Left renal pelvis (tissue), 4 donors: ENCODE results near the gene MAP3K14. TPM values are rescaled to one million over a fixed set of nuclear protein-coding genes. Genes with fewer than 3 reads are reported as not detected.
"Not testable (repeated sequence)": the region's sequence is repeated elsewhere in the genome, so short reads cannot be mapped to it uniquely, and the experiment has no call there.

Experiments
- DNase-seq, 4 donors: peaks; one replicate each; pipeline ENCODE4 v3.0.0-alpha.2; 2013; ENCODE audit warnings: low read depth in 4 of 4, low spot score in 3 of 4
- polyA plus RNA-seq, 4 donors: library from polyadenylated mRNA; unstranded; fragments of 120-200 nt; gene quantifications; one replicate each; pipeline ENCODE4 v1.2.1, GENCODE V29; 2013; ENCODE audit not compliant: insufficient read length in 4 of 4

Gene MAP3K14
- polyA plus RNA-seq: 1 to 10 TPM; 5.5 to 7.7 (median 6.1) TPM

DNA sequence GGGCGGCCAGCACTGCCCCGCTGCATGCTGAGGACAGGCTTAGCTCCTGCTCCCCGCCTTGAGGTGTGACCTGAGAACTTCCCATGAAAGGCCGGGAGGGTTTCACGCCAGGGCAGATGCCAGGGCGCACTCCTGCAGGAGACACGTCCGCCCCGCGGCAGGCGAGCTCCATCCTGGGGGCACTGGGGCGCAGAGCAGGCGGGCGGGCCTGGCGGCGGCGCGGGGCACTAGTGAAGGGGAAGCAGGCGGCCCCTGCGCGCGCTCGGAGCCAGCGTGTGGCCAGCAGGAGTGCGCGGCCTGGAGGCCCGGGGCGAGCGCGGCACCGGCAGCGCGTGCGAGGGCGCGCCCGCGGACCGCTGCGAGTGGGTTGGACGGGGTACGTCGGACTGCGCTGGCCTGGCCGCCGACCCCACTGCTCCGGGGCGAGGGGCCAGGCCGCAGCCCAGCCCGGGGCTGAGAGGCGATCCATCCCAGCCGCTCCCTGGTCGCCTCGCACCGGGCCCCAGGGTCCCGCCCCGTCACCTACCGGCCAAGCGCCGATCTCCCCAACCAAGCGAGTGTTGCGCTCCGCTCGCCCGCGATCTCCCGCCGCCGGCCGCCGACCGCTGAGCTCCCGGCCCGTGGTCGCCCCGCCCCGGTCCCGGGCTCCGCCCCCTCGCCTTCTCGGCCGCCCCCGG lies at the start of gene MAP3K14:
TSS of gene MAP3K14 (minus strand) at position 587 of the 677 bp plus-strand sequence. CDS start 26,275 bp downstream, outside the sequence.
- DNase-seq: peak in 3 of 4 donors; percentile 43 to 58 (median 56)

DNA sequence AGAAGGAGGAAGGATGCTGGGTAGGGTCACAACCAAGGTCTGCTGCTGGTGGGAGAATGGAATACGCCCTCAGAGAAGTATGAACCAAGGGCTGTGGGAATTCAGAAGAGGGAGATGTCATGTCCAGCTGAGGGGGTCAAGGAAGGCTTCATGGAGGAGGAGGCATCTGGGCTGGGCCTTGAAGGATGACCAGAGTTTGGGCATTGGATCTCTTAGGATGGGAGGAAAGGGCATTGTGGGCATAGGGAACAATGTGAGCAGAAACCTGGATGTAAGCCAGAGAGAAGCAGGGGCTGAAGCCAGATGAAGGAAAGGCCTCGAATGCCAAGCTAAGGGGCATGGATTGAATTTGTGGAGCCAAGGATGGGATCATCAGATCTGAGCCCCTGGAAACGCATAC lies 49.2 kb upstream of the MAP3K14 start:
- no peak for DNase-seq

DNA sequence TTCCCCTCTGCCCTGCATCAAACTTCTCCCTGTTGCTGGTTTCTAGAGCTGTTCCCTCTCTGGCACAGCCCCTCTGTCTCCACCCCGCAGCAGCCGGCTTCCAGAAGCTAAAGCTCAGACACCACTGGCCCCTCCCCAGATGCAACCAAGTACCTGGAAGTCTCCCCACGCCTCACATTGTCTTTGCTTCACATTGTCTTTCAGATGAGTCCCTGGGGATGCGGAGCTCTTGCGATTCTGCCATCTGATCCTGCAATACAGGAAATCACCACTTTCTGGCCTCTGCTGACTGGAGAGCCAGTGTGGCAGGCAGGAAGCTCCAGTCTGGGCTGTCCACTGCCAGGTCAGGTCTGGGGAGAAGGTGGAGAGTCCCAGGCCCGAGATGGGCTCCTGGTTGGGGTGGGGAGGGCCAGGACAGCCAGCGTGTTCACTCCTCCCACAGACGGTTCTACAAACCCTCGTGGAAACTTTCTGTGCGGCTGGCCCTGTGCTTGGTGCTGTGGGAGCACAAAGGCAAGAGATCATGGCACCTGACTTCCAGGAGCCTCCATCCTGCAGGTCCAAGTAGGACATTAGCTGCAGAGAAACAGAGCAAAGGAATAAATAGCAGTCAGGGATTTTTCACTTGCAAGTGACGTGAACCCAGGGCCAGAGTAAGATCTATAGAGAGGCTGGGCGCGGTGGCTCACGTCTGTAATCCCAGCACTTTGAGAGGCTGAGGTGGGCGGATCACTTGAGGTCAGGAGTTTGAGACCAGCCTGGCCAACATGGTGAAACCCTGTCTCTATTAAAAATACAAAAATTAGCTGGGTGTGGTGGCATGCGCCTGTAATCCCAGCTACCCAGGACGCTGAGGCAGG lies 47.9 kb upstream of the MAP3K14 start:
- DNase-seq: no peak

DNA sequence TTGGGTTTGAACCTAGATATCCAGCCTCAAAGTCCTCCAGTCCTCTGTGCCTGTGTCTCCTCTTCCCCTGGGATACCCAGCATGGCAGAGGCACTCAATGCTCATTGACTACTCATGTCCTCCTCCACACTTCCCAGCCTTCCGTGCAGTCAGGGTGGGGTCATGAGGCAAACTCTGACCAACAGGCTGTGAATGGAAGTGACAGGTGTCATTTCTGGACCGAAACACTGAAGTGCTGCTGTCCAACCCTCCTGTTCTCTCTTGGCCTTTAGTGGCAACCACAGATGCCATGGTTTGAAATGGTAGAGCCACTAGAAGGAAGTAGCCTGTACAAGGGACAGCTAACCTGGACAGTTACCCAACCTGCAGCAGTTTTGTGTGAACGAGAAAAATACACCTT lies 46.7 kb upstream of the MAP3K14 start:
- no peak for DNase-seq

DNA sequence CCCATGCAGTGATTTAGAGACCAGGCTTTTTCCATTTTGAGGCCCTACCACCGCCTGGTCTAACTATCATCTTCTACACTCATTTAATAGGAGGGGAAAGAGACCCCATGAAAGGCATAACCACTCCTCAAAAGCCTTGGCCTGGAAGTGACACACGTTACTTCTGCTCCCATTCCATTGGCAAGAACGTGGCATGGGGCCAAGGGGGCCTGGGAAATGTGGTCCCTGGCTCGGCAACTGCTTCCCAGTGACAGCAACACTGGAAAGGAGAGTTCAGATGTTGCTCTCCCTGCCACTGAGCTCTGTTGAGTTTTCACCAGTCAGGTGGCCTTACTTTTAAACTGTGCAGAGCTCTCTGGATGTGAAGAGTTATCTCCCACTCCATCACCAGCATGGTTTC lies 45.2 kb upstream of the MAP3K14 start:
- no peak for DNase-seq

DNA sequence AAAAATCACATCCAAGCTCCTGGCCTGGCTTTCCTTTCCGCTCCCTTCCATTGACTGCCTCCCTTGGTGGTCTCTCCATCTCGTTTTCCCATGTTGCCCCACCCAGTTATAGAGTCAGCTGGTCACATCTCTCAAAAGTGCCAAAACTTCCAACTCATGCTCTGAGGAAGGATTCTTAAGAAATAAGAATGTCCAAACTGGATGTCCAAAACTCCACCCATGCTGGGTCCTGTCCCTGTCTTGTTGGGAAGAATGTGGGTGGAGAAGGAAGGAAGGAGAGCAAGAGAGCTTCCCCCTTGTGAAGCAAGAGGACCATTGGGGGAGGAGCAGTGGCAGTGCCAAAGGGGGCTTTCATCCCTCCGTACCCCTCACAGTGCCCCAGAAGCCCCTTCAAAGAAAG lies 44.6 kb upstream of the MAP3K14 start:
- DNase-seq: no peak

DNA sequence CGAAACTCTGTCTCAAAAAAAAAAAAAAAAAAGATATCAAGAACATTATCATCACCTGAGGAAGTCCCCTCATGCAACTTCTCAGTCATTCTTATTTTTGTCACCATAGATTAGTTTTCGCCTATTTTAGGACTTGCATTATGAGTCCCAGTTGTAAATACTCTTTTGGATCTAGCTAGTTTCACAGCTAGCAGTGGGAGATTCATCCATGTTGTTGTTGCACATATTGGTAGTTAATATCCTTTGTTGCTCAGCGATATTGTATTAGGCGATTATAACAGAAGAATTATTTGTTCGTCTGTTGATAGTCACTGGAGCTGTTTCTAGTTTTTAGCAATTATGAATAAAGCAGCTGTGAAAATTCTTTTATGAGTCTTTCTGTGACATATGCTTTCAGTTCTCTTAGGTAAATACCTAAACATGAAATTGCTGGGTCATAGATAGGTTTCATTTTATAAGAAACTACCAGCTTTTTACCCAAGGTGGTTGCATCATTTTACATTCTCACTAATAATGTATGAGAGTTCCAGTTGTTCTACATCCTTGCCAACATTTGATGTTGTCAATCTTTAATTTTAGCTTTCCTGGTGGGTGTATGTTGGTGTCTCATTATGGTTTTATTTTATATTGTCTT lies 40.7 kb upstream of the MAP3K14 start:
- DNase-seq: no peak

DNA sequence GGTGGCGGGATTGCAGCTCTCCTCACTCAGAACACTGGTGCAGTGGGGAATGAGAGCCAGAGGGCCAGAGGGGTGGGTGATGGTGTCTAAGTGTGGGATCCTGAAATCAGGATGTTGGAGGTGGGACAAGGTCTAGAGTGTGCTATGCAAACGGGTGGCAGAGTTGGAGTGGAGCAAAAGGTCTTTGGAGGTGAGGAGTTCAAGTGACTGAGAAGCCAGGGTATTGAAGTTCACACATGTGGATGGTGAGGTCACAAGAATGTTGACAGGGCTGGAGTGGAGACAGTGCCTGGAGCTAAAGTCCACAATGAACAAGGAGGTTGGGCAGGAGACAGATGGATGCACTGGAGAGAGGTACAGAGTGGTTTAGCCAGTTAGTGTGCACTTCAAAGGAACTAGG lies 38.3 kb upstream of the MAP3K14 start:
- no peak for DNase-seq

DNA sequence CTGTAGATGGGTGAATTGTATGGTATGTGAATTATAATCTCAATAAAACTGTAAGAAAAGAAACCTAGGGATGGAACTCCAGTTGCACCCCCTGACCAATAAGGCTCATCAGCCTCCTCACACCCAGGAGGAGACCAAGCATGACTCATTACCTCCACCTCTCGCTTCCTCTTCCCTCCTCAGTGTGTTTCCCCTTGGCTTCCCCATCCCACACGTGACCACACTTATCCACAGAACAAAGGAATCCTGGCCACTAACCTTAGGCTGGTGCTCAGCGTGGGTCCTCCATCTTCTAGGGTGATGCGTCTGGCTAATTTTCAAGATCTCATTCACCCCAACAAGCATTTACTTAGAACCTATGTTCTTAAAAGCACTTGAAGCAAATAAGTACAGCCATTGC lies 36.2 kb upstream of the MAP3K14 start:
- no peak for DNase-seq

DNA sequence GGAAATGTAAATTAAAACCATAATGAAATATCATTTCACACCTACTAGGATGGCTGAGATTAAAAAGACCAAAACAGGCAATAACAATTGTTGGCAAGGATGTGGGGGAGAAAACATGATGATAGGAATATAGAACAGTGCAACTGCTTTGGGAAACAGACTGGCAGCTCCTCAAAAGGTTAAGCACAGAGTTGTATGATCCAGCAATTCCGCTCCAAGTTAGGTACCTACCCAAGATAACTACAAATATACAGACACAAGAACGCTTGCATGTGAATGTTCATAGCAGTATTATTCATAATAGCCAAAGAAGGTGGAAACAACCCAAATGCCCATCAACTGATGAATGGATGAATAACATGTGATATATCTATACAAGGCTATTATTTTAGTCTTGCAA lies 35.0 kb upstream of the MAP3K14 start:
- no peak for DNase-seq

DNA sequence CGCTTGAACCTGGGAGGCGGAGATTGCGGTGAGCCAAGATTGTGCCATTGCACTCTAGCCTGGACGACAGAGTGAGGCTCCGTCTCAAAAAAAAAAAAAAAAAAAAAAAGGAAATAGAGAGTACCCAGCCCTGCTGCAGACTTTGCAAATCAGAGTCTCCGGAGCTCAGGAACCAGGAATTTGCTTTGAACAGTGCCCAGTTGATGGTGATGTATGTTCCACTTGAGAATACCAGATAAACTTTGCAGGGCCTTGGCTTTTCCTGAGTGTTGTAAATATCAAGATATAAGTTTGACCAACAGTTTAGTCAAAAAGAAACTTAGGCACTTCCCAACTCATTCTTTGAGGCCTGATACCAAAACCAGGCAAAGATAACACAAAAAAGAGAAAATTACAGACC lies 30.6 kb upstream of the MAP3K14 start:
- no peak for DNase-seq

DNA sequence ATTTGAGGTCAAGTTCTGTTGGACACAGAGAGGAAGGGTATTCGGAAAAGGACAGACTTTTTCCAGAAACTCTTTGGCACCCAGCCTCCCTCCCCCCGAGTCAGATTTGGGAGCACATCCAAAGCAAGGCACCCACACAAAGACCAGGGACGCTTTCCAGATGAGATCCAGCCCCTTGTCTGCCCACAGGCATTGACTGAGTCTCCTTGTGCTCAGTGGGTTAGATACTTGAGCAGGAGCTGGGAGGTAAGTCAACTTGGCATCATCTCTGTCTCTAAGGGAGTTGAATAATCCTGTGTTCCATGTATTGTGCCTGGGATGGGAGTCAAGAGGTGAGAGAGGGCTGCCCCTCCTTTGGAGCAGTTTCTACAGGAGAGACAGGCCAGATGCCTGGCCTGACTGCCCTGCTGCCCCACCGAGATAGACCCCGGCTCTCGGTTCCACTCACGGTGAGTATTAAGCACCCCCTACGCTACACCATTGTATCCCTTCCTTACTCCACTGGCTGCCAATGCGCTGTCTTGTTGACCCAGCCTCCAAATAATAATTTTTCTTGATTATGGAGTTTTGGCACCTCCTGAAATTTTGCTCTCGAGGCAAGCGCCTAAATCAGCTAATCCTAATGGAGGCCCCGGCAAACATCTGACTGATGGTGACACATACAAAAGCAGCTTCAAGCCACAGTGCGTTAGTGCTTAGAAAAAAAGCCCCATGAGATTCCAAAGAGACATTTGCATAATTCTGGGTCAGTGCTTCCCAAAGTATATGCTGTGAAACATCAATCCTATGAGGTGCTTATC lies 29.6 kb upstream of the MAP3K14 start:
- no peak for DNase-seq

DNA sequence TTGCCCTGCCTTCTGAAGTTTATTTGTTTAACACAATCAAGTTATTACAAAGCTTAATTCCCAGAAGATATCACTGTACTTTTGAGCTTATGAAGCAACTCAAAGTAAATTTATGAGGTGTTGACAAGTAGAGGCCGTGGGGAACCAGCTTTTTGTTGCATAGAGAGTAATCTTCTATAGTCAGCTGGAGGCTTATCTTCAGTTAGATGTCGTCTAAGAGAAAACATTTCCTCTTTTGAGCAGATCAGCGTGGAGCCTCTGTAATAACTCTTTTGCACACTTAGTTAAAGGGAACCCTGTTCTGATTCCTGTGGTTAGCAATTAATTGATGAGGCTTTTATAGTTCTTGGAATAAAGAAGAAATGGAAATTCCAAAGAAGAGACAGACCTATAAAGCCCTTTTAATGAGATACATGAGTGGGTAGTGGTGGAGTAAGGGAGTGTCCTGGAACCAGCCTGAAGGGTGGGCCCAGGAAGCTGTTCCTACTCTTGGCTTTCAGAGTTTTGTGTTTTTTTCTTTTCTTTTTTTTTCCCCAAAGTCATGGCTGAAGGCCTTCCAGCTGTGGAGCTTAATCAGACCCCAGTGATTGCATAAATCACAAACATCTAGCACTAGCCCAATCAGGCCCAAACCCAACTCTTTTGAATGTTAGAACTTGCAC lies 28.9 kb upstream of the MAP3K14 start:
- DNase-seq: no peak

DNA sequence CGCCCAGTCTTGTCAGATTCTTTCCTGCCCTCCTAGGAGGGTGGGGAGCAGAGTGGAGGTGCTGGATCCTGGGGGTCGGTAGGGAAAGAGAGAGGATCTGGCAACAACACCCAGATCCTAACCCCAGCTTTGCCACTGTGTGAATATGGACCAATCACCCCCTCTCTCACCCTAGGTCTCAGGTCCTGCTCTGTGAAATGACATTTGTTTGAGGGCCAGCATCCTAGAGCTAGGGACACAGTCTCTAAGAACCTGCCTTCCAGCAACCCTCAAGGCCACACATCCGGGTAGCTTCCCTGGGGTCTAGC lies 28.4 kb upstream of the MAP3K14 start:
- no peak for DNase-seq

DNA sequence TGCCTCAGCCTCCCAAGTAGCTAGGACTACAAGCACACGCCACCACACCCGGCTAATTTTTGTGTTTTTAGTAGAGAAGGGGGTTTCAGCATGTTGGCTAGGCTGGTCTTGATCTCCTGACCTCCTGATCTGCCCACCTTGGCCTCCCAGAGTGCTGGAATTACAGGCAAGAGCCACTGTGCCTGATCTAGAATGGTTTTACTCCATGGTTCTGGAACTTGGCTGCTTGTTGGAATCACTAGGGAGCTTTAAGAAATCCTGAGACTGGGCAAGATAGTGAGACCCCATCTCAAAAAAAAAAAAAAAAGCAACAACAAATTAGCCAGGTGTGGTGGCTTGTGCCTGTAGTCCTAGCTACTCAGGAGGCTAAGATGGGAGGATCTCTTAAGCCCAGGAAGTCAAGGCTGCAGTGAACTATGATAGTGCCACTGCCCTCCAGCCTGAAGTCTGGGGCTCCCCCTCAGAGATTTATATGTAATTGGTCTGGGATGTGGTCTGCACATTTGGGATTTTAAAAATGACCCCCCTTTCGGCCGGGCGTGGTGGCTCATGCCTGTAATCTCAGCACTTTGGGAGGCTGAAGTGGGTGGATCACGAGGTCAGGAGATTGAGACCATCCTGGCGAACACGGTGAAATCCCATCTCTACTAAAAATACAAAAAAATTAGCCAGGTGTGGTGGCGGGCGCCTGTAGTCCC lies 27.3 kb upstream of the MAP3K14 start:
- DNase-seq: not testable (repeated sequence)

DNA sequence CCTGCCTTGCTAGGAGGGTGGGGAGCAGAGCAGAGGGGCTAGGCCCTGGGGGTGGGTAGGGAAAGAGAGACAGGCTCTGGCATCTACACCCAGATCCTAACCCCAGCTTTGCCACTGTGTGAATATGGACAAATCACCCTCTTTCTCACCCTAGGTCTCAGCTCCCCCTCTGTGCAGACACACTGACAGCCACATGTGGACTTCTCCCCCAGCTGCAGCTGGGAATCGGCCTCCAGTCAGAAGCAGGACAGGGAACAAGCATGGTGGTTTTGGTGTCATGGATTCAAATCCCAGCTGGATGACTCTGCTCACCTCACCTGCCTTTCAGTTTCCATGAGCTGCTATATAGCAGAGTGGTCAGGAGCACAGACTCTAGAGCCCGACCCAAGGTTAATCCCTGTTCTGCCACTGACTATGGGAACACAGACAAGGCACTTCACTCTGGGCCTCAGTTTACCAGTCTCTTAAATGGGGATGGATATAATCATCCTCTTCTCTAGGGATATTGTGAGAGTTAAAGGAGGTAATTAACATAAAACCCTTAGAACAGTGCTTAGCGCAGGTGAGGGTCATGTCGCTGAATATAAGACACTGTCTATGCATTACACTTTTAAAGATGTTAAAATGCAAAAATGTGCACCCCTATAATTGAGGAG lies 26.2 kb upstream of the MAP3K14 start:
- no peak for DNase-seq

DNA sequence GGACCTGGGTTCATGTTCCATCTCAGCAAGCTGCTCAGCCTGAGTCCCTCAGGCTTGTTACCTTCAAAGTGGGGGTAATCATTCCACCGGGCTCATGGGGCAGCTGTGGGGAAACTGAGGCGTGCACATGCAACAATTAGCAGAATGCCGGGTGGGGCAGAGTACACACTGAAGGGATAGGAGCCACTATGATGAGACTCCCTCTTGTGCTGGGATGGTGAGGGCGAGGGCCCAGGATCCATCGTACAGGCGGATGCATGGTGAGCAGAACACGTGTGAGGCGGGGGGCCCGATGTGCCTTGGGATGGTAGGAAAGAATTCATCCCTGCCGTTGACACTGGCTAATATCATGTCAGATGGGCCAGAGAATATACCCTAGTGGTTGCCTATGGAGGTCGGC lies 25.5 kb upstream of the MAP3K14 start:
- DNase-seq: no peak

DNA sequence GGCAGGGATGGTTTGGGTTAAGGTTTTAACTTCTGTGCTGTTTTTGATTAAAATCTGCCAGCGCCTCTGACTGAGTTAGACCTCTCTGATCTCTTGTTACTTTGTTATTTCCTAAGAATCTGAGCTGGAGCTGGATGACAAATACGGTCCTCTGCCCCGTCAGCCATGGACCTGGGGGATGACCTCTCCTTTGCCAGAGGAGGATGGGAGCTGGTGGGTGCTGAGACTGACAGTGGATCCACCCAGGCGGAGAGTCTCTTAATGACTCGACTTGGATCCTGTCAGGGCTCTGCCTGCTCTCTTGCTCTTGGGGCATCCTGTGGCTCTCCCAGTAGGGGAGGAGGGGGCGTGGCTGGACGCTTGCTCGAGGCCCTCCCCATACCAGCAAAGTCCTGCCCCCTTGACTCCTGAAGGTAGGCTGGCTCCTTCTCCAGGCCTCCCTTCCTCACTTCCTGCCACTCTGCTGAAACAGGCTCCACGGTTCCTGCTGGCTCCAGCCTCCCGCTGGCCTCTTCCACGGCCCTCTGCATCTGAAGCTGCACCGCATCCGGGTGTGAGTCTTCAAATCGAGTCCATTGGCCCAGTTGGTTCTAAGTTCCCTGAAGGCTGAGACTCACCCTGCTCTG lies 24.8 kb upstream of the MAP3K14 start:
- DNase-seq: no peak
